Endothelial cell of umbilical vein (primary cell): ENCODE results near the gene MRPL12. TPM values are rescaled to one million over a fixed set of nuclear protein-coding genes. Genes with fewer than 3 reads are reported as not detected.

ENCODE experiments used
- BruUV-seq: library from RNA; stranded (reverse); fragments of 400-500 nt; replicated peaks from 2 replicates; lab custom pipeline; 2021; lab: Mats Ljungman, UMichigan
- CTCF ChIA-PET: fragments of 300-600, 350-600 bp; sonication (Branson Sonifier 250); formaldehyde crosslinking; loops from one replicate; lab custom pipeline; 2021; ENCODE audit warnings: antibody characterized with exemption, inconsistent platforms; lab: Charles Lee
- POLR2A ChIA-PET: fragments of 300-600, 350-600 bp; sonication (Branson Sonifier 250); formaldehyde crosslinking; loops from one replicate; lab custom pipeline; 2021; ENCODE audit warnings: antibody characterized with exemption, inconsistent platforms; lab: Charles Lee
- DNase-seq: peaks from one replicate; pipeline ENCODE4 v3.0.0-alpha.2; 2011; ENCODE audit warnings: low read depth, low spot score
- FAIRE-seq: peaks from 2 replicates; lab custom pipeline; 2011; peaks lifted over from hg19 to GRCh38; lab: Jason Lieb, UNC
- H2AFZ ChIP-seq: 2 replicates; pipeline ENCODE4 v1.6.0; 2012; ENCODE audit warnings: low read depth, low read length, control low read depth, inconsistent platforms
- H3K27ac ChIP-seq: 2 replicates; pipeline ENCODE4 v1.5.1; 2011; ENCODE audit warnings: low read depth, mild to moderate bottlenecking, control low read depth, low read length, moderate library complexity; ENCODE audit not compliant: insufficient read depth
- H3K27me3 ChIP-seq, 2 experiments: 2 replicates each; pipeline versions ENCODE4 v1.6.0 to v1.6.1; 2011; ENCODE audit warnings: low read length in 2 of 2, mixed read lengths in 1 of 2; ENCODE audit not compliant: control insufficient read depth in 2 of 2, insufficient read depth in 2 of 2
- H3K36me3 ChIP-seq, 2 experiments: 2 replicates in 1 of 2; 3 replicates in 1 of 2; pipeline ENCODE4 v1.5.1; 2011; ENCODE audit warnings: low read length in 2 of 2, mild to moderate bottlenecking in 1 of 2, moderate library complexity in 1 of 2; ENCODE audit not compliant: control insufficient read depth in 2 of 2, insufficient read depth in 2 of 2; ENCODE audit errors: extremely low read depth in 1 of 2
- H3K4me1 ChIP-seq: 3 replicates; pipeline ENCODE4 v1.5.1; 2011; ENCODE audit warnings: mild to moderate bottlenecking, low read length; ENCODE audit not compliant: control insufficient read depth, insufficient read depth; ENCODE audit errors: extremely low read depth
- H3K4me2 ChIP-seq: 2 replicates; pipeline ENCODE4 v1.6.1; 2011; ENCODE audit warnings: low read length, control low read depth, mixed read lengths; ENCODE audit not compliant: insufficient read depth
- H3K4me3 ChIP-seq, 3 experiments: fragments of 200-600 bp in 1 of 3; sonication (generic), shearing (Covaris generic) in 1 of 3; replicated peaks in 1 of 3; 2 replicates each; pipeline ENCODE4 v1.5.1; 2011 to 2016; ENCODE audit warnings: control low read depth in 3 of 3, low read length in 3 of 3, mild to moderate bottlenecking in 2 of 3, inconsistent platforms in 1 of 3, low read depth in 1 of 3, moderate library complexity in 1 of 3; ENCODE audit not compliant: insufficient read depth in 1 of 3
- H3K79me2 ChIP-seq: 2 replicates; pipeline ENCODE4 v1.6.0; 2012; ENCODE audit warnings: low read length, inconsistent platforms; ENCODE audit not compliant: control insufficient read depth, insufficient read depth
- H3K9ac ChIP-seq: replicated peaks from 2 replicates; pipeline ENCODE3; 2011; ENCODE audit warnings: low read length, control low read depth; ENCODE audit not compliant: insufficient read depth; ENCODE audit errors: extremely low read depth
- H3K9me1 ChIP-seq: replicated peaks from 3 replicates; pipeline ENCODE4 v1.6.0; 2011; ENCODE audit warnings: mild to moderate bottlenecking, low read length; ENCODE audit not compliant: control insufficient read depth, insufficient read depth; ENCODE audit errors: extremely low read depth
- H3K9me3 ChIP-seq: replicated peaks from 2 replicates; pipeline ENCODE4 v1.5.1; 2012; ENCODE audit warnings: low read length, inconsistent platforms; ENCODE audit not compliant: control insufficient read depth, insufficient read depth
- H4K20me1 ChIP-seq: replicated peaks from 2 replicates; pipeline ENCODE3; 2011; ENCODE audit warnings: mild to moderate bottlenecking, low read length; ENCODE audit not compliant: control insufficient read depth, insufficient read depth; ENCODE audit errors: extremely low read depth
- EZH2 ChIP-seq: IDR thresholded peaks from 2 replicates; pipeline ENCODE4 v1.6.1; 2012; ENCODE audit warnings: borderline replicate concordance, low read depth, mild to moderate bottlenecking, moderate library complexity, low read length, inconsistent platforms; ENCODE audit not compliant: severe bottlenecking
- FOS ChIP-seq: IDR thresholded peaks from 2 replicates; pipeline ENCODE4 v1.6.1; 2011; ENCODE audit warnings: mild to moderate bottlenecking, low read length, moderate library complexity, borderline replicate concordance; ENCODE audit not compliant: insufficient read depth
- JUN ChIP-seq: IDR thresholded peaks from 2 replicates; pipeline ENCODE4 v1.6.1; 2011; ENCODE audit warnings: borderline replicate concordance, low read depth; ENCODE audit not compliant: insufficient read length, insufficient read depth
- MYC ChIP-seq: IDR thresholded peaks from one replicate; pipeline ENCODE4 v1.6.1; 2011; ENCODE audit warnings: mild to moderate bottlenecking, low read depth, low read length
- POLR2A ChIP-seq: IDR thresholded peaks from 2 replicates; pipeline ENCODE4 v1.6.1; 2012; ENCODE audit warnings: low read depth, mild to moderate bottlenecking, control low read depth, low read length
- POLR2AphosphoS5 ChIP-seq: IDR thresholded peaks from 2 replicates; pipeline ENCODE4 v1.6.1; 2012; ENCODE audit warnings: low read depth, mild to moderate bottlenecking, control low read depth, low read length, moderate library complexity; ENCODE audit not compliant: insufficient read depth
- dilution Hi-C: fragments of 300-500 bp; cut with MboI; formaldehyde crosslinking; loops from one replicate; pipeline ENCODE4 v1.15.0; 2019; ENCODE audit warnings: low sequenced_read_pairs; ENCODE audit not compliant: extremely low pct_ligation_motif_present
- intact Hi-C: fragments of 100-400 bp; cut with micrococcal nuclease; formaldehyde crosslinking; loops from one replicate; pipeline ENCODE4 v1.10.0; 2022
- polyA plus RNA-seq, 4 experiments: library from polyadenylated mRNA; depleted of rRNA in 3 of 4; stranded (reverse) in 3 of 4; unstranded in 1 of 4; fragments of >200 nt; gene quantifications; 2 replicates each; pipeline versions ENCODE4 v1.2.1 to v1.2.3, GENCODE V29; 2011 to 2012; ENCODE audit warnings: missing spikeins in 1 of 4
- total RNA-seq: library from RNA; stranded (reverse); gene quantifications from 2 replicates; pipeline ENCODE4 v1.2.3, GENCODE V29; 2021
- TF ChIP-seq, protein P1 (sequence below): IDR thresholded peaks from 2 replicates; pipeline ENCODE4 v1.6.1; 2011; ENCODE audit not compliant: insufficient read depth, insufficient read length
- TF ChIP-seq, protein P2 (sequence below), 2 donors: IDR thresholded peaks; 1 replicate in 1 of 2; 2 replicates in 1 of 2; pipeline ENCODE4 v1.5.1; 2011; ENCODE audit warnings: low read length in 2 of 2, mild to moderate bottlenecking in 2 of 2, moderate library complexity in 2 of 2, control low read depth in 1 of 2, inconsistent platforms in 1 of 2, low read depth in 1 of 2; ENCODE audit not compliant: insufficient read depth in 1 of 2; ENCODE audit errors: extremely low read depth in 1 of 2

MRPL12 gene
- total and polyA plus RNA-seq, 2 donors (not counting 3 experiments of a cell fraction or from before 2014, with no cell fraction given), result 91.9 to 99.9 TPM

DNA sequence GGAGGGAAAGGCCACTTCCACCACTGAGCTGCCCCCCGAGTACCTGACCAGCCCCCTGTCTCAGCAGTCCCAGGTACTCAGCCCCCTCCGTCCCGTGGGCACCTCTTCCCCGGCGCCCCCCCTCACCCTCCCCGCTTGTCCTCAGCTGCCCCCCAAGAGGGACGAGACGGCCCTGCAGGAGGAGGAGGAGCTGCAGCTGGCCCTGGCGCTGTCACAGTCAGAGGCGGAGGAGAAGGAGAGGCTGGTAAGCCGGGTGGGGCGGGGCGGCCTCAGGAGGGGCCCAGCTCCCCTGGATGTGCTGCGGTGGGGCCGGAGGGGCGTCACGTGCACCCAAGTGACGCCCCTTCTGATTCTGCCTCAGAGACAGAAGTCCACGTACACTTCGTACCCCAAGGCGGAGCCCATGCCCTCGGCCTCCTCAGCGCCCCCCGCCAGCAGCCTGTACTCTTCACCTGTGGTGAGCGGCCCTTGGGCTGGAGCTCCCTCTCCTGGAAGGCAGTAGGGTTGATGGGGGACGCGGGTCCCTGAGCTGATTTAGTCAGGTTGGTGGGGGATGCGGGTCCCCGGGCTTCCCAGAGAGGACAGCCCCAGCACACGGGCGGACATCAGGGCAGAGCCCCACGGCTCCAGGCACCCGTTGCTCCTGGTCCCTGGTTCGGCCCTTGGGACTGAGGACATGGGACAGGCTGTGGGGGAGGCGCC is 9.5 kb upstream of the MRPL12 start:
- Histone ChIP-seq H3K79me2 (peaks cover 45% of the 10 kb centered on the region), H3K36me3 (peaks cover 21 to 89% of the 10 kb centered on the region in 2 experiments), H3K4me2 (no peak overlapping the region), H3K27me3 (no peaks in the 10 kb centered on the region), H3K4me1 (no peaks in the 10 kb centered on the region), H2AFZ (no peak overlapping the region), H4K20me1 (no peaks in the 10 kb centered on the region), H3K9ac (no peak overlapping the region), H3K9me3 (no peaks in the 10 kb centered on the region), H3K9me1 (no peaks in the 10 kb centered on the region), H3K27ac (no peak overlapping the region), H3K4me3 (no peak overlapping the region)
- DNase-seq, result no peak
- no peak for TF ChIP-seq JUN
- no peak for TF ChIP-seq EZH2
- no peak for TF ChIP-seq POLR2A
- no peak for FAIRE-seq
- CTCF ChIA-PET, result interaction anchor here (1.0 kb wide), 1 partner anchor 8 kb away, joined by 3 read pairs; no protein-coding TSS in a partner anchor
- POLR2A ChIA-PET, result interaction anchor here (0.6 to 1.5 kb wide), 2 partner anchors 10 to 25 kb away, joined by 3 to 4 read pairs; partner anchors contain the start of genes ARL16 and HGS
- intact Hi-C loops, result no loop called here
- no TSS peak for BruUV-seq
- dilution Hi-C loops, result no loop called here

DNA sequence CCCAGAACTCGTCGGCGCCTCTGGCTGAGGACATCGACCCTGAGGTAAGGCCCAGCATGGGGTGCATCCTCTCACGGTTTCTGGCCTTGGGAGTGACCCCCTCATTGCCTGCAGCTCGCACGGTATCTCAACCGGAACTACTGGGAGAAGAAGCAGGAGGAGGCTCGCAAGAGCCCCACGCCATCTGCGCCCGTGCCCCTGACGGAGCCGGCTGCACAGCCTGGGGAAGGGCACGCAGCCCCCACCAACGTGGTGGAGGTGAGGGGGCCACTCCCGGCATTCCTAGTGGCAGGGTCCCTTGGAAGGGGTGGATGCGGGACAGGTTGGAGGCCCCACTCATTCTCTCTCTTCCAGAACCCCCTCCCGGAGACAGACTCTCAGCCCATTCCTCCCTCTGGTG is 8.4 kb upstream of the MRPL12 start:
- ChIA-PET POLR2A (no interaction called here), CTCF (no interaction called here)
- Histone ChIP-seq H3K9ac (no peak overlapping the region), H3K79me2 (peaks cover 33% of the 10 kb centered on the region), H3K27me3 (no peaks in the 10 kb centered on the region), H3K9me1 (no peaks in the 10 kb centered on the region), H3K27ac (no peak overlapping the region), H3K9me3 (no peaks in the 10 kb centered on the region), H3K36me3 (peaks cover 21 to 78% of the 10 kb centered on the region in 2 experiments), H3K4me1 (no peaks in the 10 kb centered on the region), H2AFZ (no peak overlapping the region), H3K4me2 (no peak overlapping the region), H3K4me3 (no peak overlapping the region), H4K20me1 (no peaks in the 10 kb centered on the region)
- FAIRE-seq, result no peak
- BruUV-seq, result no TSS peak
- intact Hi-C loops, result no loop called here
- TF ChIP-seq JUN (no peak), FOS (no peak), POLR2AphosphoS5 (no peak), POLR2A (no peak), MYC (no peak)
- TF ChIP-seq, protein P1, sequence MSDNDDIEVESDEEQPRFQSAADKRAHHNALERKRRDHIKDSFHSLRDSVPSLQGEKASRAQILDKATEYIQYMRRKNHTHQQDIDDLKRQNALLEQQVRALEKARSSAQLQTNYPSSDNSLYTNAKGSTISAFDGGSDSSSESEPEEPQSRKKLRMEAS, result no peak
- TF ChIP-seq, protein P2, sequence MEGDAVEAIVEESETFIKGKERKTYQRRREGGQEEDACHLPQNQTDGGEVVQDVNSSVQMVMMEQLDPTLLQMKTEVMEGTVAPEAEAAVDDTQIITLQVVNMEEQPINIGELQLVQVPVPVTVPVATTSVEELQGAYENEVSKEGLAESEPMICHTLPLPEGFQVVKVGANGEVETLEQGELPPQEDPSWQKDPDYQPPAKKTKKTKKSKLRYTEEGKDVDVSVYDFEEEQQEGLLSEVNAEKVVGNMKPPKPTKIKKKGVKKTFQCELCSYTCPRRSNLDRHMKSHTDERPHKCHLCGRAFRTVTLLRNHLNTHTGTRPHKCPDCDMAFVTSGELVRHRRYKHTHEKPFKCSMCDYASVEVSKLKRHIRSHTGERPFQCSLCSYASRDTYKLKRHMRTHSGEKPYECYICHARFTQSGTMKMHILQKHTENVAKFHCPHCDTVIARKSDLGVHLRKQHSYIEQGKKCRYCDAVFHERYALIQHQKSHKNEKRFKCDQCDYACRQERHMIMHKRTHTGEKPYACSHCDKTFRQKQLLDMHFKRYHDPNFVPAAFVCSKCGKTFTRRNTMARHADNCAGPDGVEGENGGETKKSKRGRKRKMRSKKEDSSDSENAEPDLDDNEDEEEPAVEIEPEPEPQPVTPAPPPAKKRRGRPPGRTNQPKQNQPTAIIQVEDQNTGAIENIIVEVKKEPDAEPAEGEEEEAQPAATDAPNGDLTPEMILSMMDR (IDR thresholded peaks at IDR 0.05; ENCODE audit: extremely low read depth in 1 of 2, insufficient read depth in 1 of 2, low read depth in 1 of 2, low read length in 2 of 2), result no peak
- dilution Hi-C loops, result no loop called here
- no peak for DNase-seq
